Measurements from ENCODE around the gene KCNQ1OT1. TPM values are rescaled to one million over a fixed set of nuclear protein-coding genes. Genes with fewer than 3 reads are reported as not detected.

The KCNQ1OT1 gene
- total RNA-seq, 1 donor from 2014 or later, result 0.53 TPM

GRCh38 chr11:2688381-2689231 lies 11.2 kb downstream of the KCNQ1OT1 start:
- DNase-seq (ENCODE audit: low read depth, low spot score), result no peak

GRCh38 chr11:2687782-2688191 lies 12.0 kb downstream of the KCNQ1OT1 start:
- no peak for DNase-seq (ENCODE audit: low read depth, low spot score)

- no peak for DNase-seq (ENCODE audit: low read depth, low spot score)
These were observed 12.6 kb downstream of the KCNQ1OT1 start for GRCh38 chr11:2687223-2687530.

GRCh38 chr11:2686360-2687222 lies 13.2 kb downstream of the KCNQ1OT1 start:
- DNase-seq (ENCODE audit: low read depth, low spot score), result no peak

GRCh38 chr11:2685566-2686359 lies 14.0 kb downstream of the KCNQ1OT1 start:
- no peak for DNase-seq (ENCODE audit: low read depth, low spot score)

GRCh38 chr11:2685051-2685450 lies 14.7 kb downstream of the KCNQ1OT1 start:
- no peak for DNase-seq (ENCODE audit: low read depth, low spot score)

- no peak for DNase-seq (ENCODE audit: low read depth, low spot score)
These were observed 15.2 kb downstream of the KCNQ1OT1 start for GRCh38 chr11:2684581-2684980.

GRCh38 chr11:2683806-2684205 lies 16.0 kb downstream of the KCNQ1OT1 start:
- no peak for DNase-seq (ENCODE audit: low read depth, low spot score)

- no peak for DNase-seq (ENCODE audit: low read depth, low spot score)
These were observed 18.2 kb downstream of the KCNQ1OT1 start for GRCh38 chr11:2681408-2682145.

GRCh38 chr11:2679011-2679676 lies 20.6 kb downstream of the KCNQ1OT1 start:
- DNase-seq (ENCODE audit: low read depth, low spot score), result no peak

GRCh38 chr11:2678396-2678795 lies 21.4 kb downstream of the KCNQ1OT1 start:
- DNase-seq (ENCODE audit: low read depth, low spot score), result no peak

GRCh38 chr11:2677127-2677526 lies 22.7 kb downstream of the KCNQ1OT1 start:
- no peak for DNase-seq (ENCODE audit: low read depth, low spot score)

GRCh38 chr11:2675540-2675939 lies 24.3 kb downstream of the KCNQ1OT1 start:
- DNase-seq (ENCODE audit: low read depth, low spot score), result no peak

GRCh38 chr11:2674658-2675131 lies 25.1 kb downstream of the KCNQ1OT1 start:
- DNase-seq (ENCODE audit: low read depth, low spot score), result no peak

- no peak for DNase-seq (ENCODE audit: low read depth, low spot score)
These were observed 25.8 kb downstream of the KCNQ1OT1 start for GRCh38 chr11:2673871-2674471.

GRCh38 chr11:2673250-2673610 lies 26.6 kb downstream of the KCNQ1OT1 start:
- DNase-seq (ENCODE audit: low read depth, low spot score), result no peak

- no peak for DNase-seq (ENCODE audit: low read depth, low spot score)
These were observed 27.1 kb downstream of the KCNQ1OT1 start for GRCh38 chr11:2672553-2673249.

GRCh38 chr11:2671748-2672147 lies 28.0 kb downstream of the KCNQ1OT1 start:
- no peak for DNase-seq (ENCODE audit: low read depth, low spot score)

- no peak for DNase-seq (ENCODE audit: low read depth, low spot score)
These were observed 29.2 kb downstream of the KCNQ1OT1 start for GRCh38 chr11:2670541-2671100.
